Mesodermal cell (in vitro differentiated cells): ENCODE data around the gene SPATS2L.

Experiments
- H3K27ac ChIP-seq: 2 replicates; pipeline ENCODE4 v1.7.0; 2013; ENCODE audit warnings: mild to moderate bottlenecking, low read depth, low read length, moderate library complexity; ENCODE audit not compliant: severe bottlenecking
- H3K36me3 ChIP-seq: 2 replicates; pipeline ENCODE4 v1.7.1; 2013; ENCODE audit warnings: mild to moderate bottlenecking, low read length, moderate library complexity; ENCODE audit not compliant: control insufficient read depth, insufficient read depth
- H3K4me1 ChIP-seq: one replicate; pipeline ENCODE4 v1.7.1; 2013; ENCODE audit warnings: mild to moderate bottlenecking, low read length; ENCODE audit not compliant: insufficient read depth, control insufficient read depth, poor library complexity, severe bottlenecking
- H3K4me3 ChIP-seq: 2 replicates; pipeline ENCODE4 v1.7.0; 2013; ENCODE audit warnings: low read length, control low read depth, mild to moderate bottlenecking; ENCODE audit not compliant: insufficient read depth, poor library complexity, severe bottlenecking; ENCODE audit errors: extremely low read depth
- H3K9me3 ChIP-seq: 2 replicates; pipeline ENCODE4 v1.7.1; 2013; ENCODE audit warnings: mild to moderate bottlenecking, low read length, moderate library complexity; ENCODE audit not compliant: control insufficient read depth
- WGBS, 2 experiments: methylation state at CpG; one replicate each; pipeline ENCODE4 v1.1.5; 2013; ENCODE audit warnings: missing lambda C conversion rate in 2 of 2; ENCODE audit not compliant: insufficient coverage in 2 of 2; 5-methylcytosine and 5-hydroxymethylcytosine counted together

The SPATS2L gene

GRCh38 chr2:200443376-200443775, 136.9 kb downstream of the SPATS2L start:
- 80 to 100% methylated on average over 1 to 4 of the region's 5 CpGs for WGBS, 2 experiments

GRCh38 chr2:200443916-200444315, 137.4 kb downstream of the SPATS2L start:
- Histone ChIP-seq H3K4me3 (no peak overlapping the region), H3K36me3 (peaks cover 95% of the 10 kb centered on the region), H3K4me1 (no peaks in the 10 kb centered on the region), H3K27ac (no peak overlapping the region), H3K9me3 (no peaks in the 10 kb centered on the region)
- WGBS, 2 experiments, result 95 to 100% methylated on average over 1 to 2 of the region's 3 CpGs

More at GRCh38 chr2:200443376-200443775, 136.9 kb downstream of the SPATS2L start:
- peaks cover 96% of the 10 kb centered on the region for H3K36me3 ChIP-seq
- no peak overlapping the region for H3K4me3 ChIP-seq
- H3K27ac ChIP-seq, result no peak overlapping the region
- H3K9me3 ChIP-seq, result no peaks in the 10 kb centered on the region
- no peaks in the 10 kb centered on the region for H3K4me1 ChIP-seq

- peaks cover 95% of the 10 kb centered on the region for H3K36me3 ChIP-seq
- no peak overlapping the region for H3K4me3 ChIP-seq
- 83 to 90% methylated on average over 2 of the region's 3 CpGs for WGBS, 2 experiments
- no peak overlapping the region for H3K27ac ChIP-seq
- no peaks in the 10 kb centered on the region for H3K9me3 ChIP-seq
- H3K4me1 ChIP-seq, result no peaks in the 10 kb centered on the region
These were observed 138.0 kb downstream of the SPATS2L start for GRCh38 chr2:200444530-200444929.

- Histone ChIP-seq H3K9me3 (no peaks in the 10 kb centered on the region), H3K36me3 (peaks cover 94% of the 10 kb centered on the region)
- no CpG with 5 or more reads among the region's 1 CpG for WGBS, 2 experiments
These were observed 138.8 kb downstream of the SPATS2L start for GRCh38 chr2:200445284-200445683.

GRCh38 chr2:200446612-200447011, 140.1 kb downstream of the SPATS2L start:
- H3K4me1 ChIP-seq, result no peaks in the 10 kb centered on the region
- no peak overlapping the region for H3K4me3 ChIP-seq
- H3K27ac ChIP-seq, result no peak overlapping the region
- 93% methylated on average over 3 of the region's 3 CpGs; no CpG with 5 or more reads in 1 of the 2 experiments for WGBS, 2 experiments
- H3K36me3 ChIP-seq, result peaks cover 94% of the 10 kb centered on the region
- no peaks in the 10 kb centered on the region for H3K9me3 ChIP-seq

More at GRCh38 chr2:200445284-200445683, 138.8 kb downstream of the SPATS2L start:
- Histone ChIP-seq H3K4me3 (no peak overlapping the region), H3K4me1 (no peaks in the 10 kb centered on the region), H3K27ac (no peak overlapping the region)

- peaks cover 91% of the 10 kb centered on the region for H3K36me3 ChIP-seq
- no peak overlapping the region for H3K27ac ChIP-seq
- no peak overlapping the region for H3K4me3 ChIP-seq
- 100% methylated on average over 2 of the region's 4 CpGs for WGBS, 2 experiments
- no peaks in the 10 kb centered on the region for H3K9me3 ChIP-seq
- H3K4me1 ChIP-seq, result no peaks in the 10 kb centered on the region
These were observed 140.8 kb downstream of the SPATS2L start for GRCh38 chr2:200447139-200447855.

GRCh38 chr2:200448455-200448854, 142.0 kb downstream of the SPATS2L start:
- no peak overlapping the region for H3K27ac ChIP-seq
- no peaks in the 10 kb centered on the region for H3K4me1 ChIP-seq
- H3K9me3 ChIP-seq, result no peaks in the 10 kb centered on the region
- H3K4me3 ChIP-seq, result no peak overlapping the region
- peaks cover 88% of the 10 kb centered on the region for H3K36me3 ChIP-seq

- Histone ChIP-seq H3K36me3 (peaks cover 88% of the 10 kb centered on the region), H3K9me3 (no peaks in the 10 kb centered on the region)
- WGBS, 2 experiments, result 93 to 100% methylated on average over 3 to 4 of the region's 4 CpGs
These were observed 142.7 kb downstream of the SPATS2L start for GRCh38 chr2:200449149-200449548.

GRCh38 chr2:200450288-200450687, 143.8 kb downstream of the SPATS2L start:
- H3K4me3 ChIP-seq, result no peak overlapping the region
- peaks cover 78% of the 10 kb centered on the region for H3K36me3 ChIP-seq
- H3K27ac ChIP-seq, result no peak overlapping the region
- peaks cover 11% of the 10 kb centered on the region for H3K4me1 ChIP-seq
- no peaks in the 10 kb centered on the region for H3K9me3 ChIP-seq
- 83 to 100% methylated on average over 1 of the region's 2 CpGs for WGBS, 2 experiments

More at GRCh38 chr2:200449149-200449548, 142.7 kb downstream of the SPATS2L start:
- Histone ChIP-seq H3K27ac (no peak overlapping the region), H3K4me3 (no peak overlapping the region), H3K4me1 (peaks cover 3% of the 10 kb centered on the region)

GRCh38 chr2:200451511-200451910, 145.0 kb downstream of the SPATS2L start:
- Histone ChIP-seq H3K36me3 (peaks cover 74% of the 10 kb centered on the region), H3K4me1 (peaks cover 14% of the 10 kb centered on the region), H3K27ac (no peak overlapping the region), H3K9me3 (no peaks in the 10 kb centered on the region), H3K4me3 (no peak overlapping the region)
- WGBS, 2 experiments, result 80% methylated on average over 1 of the region's 2 CpGs; no CpG with 5 or more reads in 1 of the 2 experiments

- Histone ChIP-seq H3K4me3 (no peak overlapping the region), H3K27ac (no peak overlapping the region), H3K4me1 (peaks cover 14% of the 10 kb centered on the region), H3K9me3 (no peaks in the 10 kb centered on the region), H3K36me3 (peaks cover 74% of the 10 kb centered on the region)
- no CpG with 5 or more reads among the region's 2 CpGs for WGBS, 2 experiments
These were observed 145.9 kb downstream of the SPATS2L start for GRCh38 chr2:200452377-200452776.
